ENCODE measurements around the gene MAP2K2.
A peak's percentile ranks its signal among the peaks of the same experiment; 100 is the strongest.
"Not testable (repeated sequence)": the region's sequence is repeated elsewhere in the genome, so short reads cannot be mapped to it uniquely, and the experiment has no call there.

MAP2K2 gene

GRCh38 chr19:4123615-4124568, at the start of gene MAP2K2:
TSS of gene MAP2K2 (minus strand) at chr19:4124122. CDS start at chr19:4123875, 247 bp downstream.
- peak; percentile 98 for DNase-seq

GRCh38 chr19:4172861-4173473, 49.0 kb upstream of the MAP2K2 start:
- DNase-seq: peak; percentile 72

DNA sequence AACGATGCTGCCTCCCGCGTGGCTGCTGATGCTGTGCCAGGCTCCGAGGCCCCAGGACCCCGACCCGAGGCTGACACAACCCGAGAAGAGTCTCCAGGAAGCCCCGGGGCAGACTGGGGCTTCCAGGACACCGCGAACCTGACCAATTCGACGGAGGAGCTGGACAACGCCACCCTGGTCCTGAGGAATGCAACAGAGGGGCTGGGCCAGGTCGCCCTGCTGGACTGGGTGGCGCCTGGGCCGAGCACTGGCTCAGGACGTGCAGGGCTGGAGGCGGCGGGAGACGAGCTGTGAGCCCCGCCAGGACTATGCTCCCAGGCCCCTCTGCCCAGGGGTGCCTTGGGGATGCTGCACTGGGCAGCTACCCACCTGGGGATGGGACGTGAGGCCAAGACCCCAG, 47.8 kb upstream of the MAP2K2 start:
- no peak for DNase-seq

GRCh38 chr19:4164262-4164661, 40.3 kb upstream of the MAP2K2 start:
- no peak for DNase-seq

DNA sequence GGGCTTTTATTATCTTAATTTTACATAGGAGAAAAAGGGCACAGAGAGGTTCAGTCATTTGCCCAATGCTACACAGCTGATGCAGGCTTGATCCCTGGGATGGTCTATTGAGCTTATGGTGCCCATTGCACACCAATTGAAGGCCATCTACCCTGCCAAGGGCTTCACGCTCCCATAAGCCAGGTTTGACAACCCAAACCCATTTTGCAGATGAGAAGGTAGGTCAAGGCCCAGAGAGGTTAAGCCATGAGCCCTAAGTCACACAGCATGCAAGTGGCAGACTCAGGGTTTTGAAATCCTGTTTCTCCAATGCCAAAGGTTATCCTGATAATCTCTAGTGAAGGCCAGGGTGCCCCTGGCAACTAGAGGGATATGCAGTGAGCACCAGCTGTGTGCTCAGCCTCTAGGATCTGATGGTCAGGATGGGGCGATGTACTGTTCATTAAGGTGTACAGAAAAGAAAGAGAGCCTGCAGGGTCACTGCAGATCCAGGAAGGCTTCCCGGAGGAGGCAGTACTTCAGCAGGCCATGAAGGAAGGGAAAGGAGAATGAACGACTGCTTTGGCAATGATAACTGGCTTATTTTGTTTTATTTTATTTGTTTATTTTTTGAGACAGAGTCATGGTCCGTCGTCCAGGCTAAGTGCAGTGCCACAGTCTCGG, 37.6 kb upstream of the MAP2K2 start:
- no peak for DNase-seq

DNA sequence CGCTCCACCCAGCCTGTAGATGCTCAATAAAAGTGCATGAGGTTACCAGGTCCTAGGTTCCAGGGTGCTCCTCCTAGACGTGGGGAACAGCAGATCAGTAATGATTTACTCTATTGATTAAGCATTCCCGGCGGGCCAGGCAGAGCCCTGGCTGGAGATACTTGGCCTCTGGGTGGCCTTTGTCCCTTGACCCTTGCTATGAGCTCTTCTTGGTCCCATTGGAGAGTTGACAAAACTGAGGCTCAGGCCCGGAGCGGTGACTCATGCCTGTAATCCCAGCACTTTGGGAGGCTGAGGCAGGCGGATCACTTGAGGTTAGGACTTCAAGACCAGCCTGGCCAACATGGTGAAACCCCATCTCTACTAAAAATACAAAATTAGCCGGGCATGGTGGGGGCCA, 34.0 kb upstream of the MAP2K2 start:
- not testable (repeated sequence) for DNase-seq

- DNase-seq: no peak
These were observed 33.2 kb upstream of the MAP2K2 start for GRCh38 chr19:4157164-4157563.

DNA sequence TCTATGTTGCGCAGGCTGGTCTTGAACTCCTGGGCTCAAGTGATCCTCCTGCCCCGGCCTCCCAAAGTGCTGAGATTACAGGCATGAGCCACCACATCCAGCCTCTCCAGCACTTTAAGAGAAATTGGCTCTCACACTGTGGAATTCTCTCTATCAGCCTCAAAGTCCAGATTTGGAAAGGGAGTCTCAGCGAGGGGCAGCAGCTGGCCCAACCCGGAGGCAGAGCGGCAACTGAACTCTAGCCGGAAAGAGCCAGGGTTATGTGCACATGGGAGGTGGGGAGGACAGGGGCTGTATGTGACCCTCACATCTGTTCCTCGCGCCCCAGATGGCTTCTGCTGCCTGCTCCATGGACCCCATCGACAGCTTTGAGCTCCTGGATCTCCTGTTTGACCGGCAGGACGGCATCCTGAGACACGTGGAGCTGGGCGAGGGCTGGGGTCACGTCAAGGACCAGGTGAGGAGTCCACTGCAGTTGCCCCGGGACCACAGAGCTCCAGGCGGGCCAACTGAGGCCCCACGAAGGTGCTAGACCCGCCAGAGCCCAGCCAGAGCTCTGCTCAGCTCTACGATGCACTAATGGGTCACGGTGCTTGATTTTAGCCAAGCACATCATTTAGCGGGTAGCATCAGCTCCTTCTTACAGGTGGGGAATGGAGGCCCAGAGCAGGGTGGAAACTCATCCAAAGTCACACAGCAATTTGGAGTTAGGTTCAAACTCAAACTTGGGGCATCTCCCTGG, 30.8 kb upstream of the MAP2K2 start:
- DNase-seq: no peak

GRCh38 chr19:4152241-4152998, 28.5 kb upstream of the MAP2K2 start:
- no peak for DNase-seq

- DNase-seq: no peak
These were observed 27.7 kb upstream of the MAP2K2 start for GRCh38 chr19:4151623-4152022.

- DNase-seq: no peak
These were observed 25.8 kb upstream of the MAP2K2 start for GRCh38 chr19:4149518-4150288.

- DNase-seq: no peak
These were observed 20.8 kb upstream of the MAP2K2 start for GRCh38 chr19:4144666-4145249.

- not testable (repeated sequence) for DNase-seq
These were observed 19.0 kb upstream of the MAP2K2 start for GRCh38 chr19:4142916-4143315.

DNA sequence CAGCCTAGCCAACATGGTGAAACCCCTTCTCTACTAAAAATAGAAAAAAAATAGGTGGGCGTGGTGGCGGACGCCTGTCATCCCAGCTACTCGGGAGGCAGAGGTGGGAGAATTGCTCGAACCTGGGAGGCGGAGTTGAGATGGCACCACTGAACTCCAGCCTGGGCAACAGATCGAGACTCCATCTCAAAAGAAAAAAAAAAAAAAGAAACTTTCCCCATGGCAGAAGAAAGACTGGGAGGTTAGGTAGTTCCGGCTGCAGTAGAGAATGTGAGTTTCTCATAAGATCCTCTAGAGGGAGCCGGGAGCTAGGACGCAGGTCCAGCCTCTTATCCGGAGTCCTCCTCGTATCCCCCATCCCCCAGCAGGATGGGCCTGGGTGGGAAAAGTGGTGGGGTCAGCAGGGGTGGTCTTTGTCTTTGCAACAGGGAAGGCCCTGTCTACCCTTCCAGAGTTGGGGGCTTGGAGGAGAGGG, 16.4 kb upstream of the MAP2K2 start:
- no peak for DNase-seq

DNA sequence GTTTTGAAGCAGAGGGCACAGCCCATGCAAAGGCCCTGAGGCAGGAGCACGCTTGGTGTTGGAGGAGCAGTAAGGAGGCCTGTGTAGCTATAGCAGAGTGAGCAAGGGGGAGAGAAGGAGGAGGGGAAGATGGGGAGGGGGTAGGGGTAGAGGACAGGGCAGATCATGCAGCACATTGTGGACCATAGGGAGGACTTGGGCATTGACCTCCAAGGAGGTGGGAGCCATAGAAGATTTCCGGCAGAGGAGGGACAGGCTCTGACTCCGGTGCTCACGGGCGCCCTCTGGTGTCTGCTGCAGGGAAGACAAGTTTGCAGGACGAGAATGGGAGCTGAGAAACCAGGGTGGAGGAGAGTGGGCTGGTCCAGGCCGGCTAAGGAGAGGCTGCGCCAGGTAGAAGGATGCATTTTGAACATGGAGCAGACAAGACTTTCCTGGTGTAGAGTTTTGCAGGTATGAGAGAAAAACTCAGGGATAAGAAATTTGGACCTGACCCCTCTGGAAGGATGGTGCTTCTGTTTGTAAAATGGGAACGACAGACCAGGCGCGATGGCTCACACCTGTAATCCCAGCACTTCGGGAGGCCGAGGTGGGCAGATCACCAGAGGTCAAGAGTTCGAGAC, 15.8 kb upstream of the MAP2K2 start:
- peak; percentile 90 for DNase-seq

DNA sequence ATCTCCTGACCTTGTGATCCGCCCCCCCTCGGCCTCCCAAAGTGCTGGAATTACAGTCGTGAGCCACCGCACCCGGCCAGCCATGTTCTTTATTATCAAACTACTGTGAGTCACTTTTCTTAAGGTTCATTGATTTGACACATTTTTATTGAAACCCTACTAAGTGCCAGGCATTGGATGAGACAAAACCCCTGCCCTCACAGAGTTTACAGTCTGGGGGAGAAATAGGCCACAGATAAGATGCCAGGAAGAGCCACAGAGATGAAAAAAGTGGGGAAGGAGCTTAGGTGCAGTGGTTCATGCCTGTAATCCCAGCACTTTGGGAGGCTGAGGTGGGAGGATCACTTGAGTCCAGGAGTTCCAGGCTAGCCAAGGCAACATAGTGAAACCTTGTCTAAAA, 14.5 kb upstream of the MAP2K2 start:
- no peak for DNase-seq

DNA sequence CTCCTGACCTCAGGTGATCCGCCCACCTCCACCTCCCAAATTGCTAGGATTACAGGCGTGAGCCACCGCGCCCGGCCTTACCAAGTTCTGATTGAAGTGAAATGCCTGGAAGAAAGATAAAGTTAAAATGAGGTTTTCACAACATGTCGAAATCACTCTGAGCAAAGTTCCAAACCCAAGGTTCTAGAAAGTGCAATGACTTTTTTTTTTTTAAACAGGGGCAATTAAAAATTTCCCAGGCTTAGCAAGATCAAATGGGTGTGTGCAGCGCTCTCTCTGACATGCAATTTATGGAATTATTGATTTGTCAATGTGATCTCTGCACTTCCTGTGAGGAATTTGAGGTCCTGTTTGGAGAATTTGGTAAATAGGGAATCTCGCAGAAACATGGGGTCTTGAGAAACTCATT, 12.8 kb upstream of the MAP2K2 start:
- DNase-seq: no peak

DNA sequence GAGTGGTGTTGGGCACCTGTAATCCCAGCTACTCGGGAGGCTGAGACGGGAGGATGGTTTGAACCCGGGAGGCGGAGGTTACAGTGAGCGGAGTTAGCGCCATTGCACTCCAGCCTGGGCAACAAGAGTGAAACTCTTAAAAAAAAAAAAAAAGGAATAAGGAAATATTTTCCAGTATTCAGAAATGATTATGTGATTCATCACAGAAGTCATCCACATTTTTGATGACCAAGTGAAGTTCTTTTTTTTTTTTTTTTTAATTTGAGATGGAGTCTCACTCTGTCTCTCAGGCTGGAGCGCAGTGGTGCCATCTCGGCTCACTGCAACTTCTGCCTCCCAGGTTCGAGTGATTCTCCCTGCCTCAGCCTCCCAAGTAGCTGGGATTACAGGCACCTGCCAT, 11.5 kb upstream of the MAP2K2 start:
- not testable (repeated sequence) for DNase-seq

DNA sequence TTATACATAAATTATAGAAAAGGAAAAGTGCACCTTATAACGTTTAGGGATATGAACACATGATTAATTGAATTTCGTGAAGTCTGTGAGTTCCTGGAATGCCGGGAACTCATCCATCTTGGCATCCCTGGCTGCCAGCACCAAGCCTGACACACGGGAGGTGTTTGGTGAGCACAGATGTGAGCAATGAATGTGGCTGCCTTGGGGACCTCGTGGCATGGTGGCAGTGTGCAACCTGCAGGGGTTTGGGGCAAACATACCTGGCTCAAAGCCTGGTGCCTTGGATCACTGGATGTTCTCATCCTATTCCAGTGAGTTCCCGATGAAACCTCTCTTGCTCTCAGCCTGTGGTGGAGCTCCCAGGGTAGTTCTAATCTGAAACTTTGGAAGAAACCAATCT, 10.4 kb upstream of the MAP2K2 start:
- DNase-seq: no peak

- no peak for DNase-seq
These were observed 7.0 kb upstream of the MAP2K2 start for GRCh38 chr19:4130744-4131438.
